Adrenal gland (tissue), 12 donors: Measurements from ENCODE around the gene TRMT6. TPM values are rescaled to one million over a fixed set of nuclear protein-coding genes. Genes with fewer than 3 reads are reported as not detected.

Experiments
- DNase-seq, 7 donors: peaks; one replicate each; pipeline ENCODE4 v3.0.0-alpha.2; 2019 to 2020
- H3K27ac ChIP-seq, 5 donors: fragments of 200-600 bp; sonication (generic) in 4 of 5; 1 replicate in 3 of 5; 2 replicates in 2 of 5; pipeline versions ENCODE4 v1.5.1 to v1.8.0; 2016 to 2020; ENCODE audit warnings: mild to moderate bottlenecking in 1 of 5
- H3K27me3 ChIP-seq: fragments of 200-600 bp; 2 replicates; pipeline ENCODE4 v1.8.0; 2021
- H3K36me3 ChIP-seq, 2 donors: fragments of 200-600 bp; replicated peaks in 1 of 2; 1 replicate in 1 of 2; 2 replicates in 1 of 2; pipeline versions ENCODE4 v1.5.1 to v1.8.0; 2018 to 2022
- H3K4me1 ChIP-seq, 2 donors: fragments of 200-600 bp; replicated peaks in 1 of 2; 1 replicate in 1 of 2; 2 replicates in 1 of 2; pipeline versions ENCODE4 v1.5.1 to v1.8.0; 2018 to 2021
- H3K4me3 ChIP-seq, 4 donors: fragments of 200-600 bp; sonication (generic) in 3 of 4; one replicate each; pipeline ENCODE4 v1.5.1; 2016 to 2018
- H3K9me3 ChIP-seq, 3 donors: fragments of 200-600 bp; sonication (generic) in 1 of 3; replicated peaks in 1 of 3; 1 replicate in 2 of 3; 2 replicates in 1 of 3; pipeline versions ENCODE4 v1.5.1 to v1.8.0; 2016 to 2021
- POLR2A ChIP-seq, 2 donors: fragments of 450-650 bp; IDR thresholded peaks; one replicate each; pipeline ENCODE4 v1.6.1; 2017; ENCODE audit warnings: antibody characterized with exemption in 2 of 2, mild to moderate bottlenecking in 2 of 2, moderate library complexity in 1 of 2
- WGBS, 4 donors: extraction: QIAGEN DNeasy Blood & Tissue Kit in 2 of 4; methylation state at CpG; one replicate each; pipeline versions ENCODE4 v1.1.5 to v1.1.7; 2013 to 2017; 5-methylcytosine and 5-hydroxymethylcytosine counted together
- intact Hi-C, 2 donors: fragments of 100-400 bp; cut with DNase I; formaldehyde crosslinking; loops; one replicate each; pipeline versions ENCODE4 v1.14.1 to v1.15.0; 2022 to 2023
- polyA plus RNA-seq, 3 donors: library from polyadenylated mRNA; stranded (reverse); fragments of 200-250 nt in 2 of 3; fragments of 350-450 nt in 1 of 3; fragmentation: Illumina TruSeq in 1 of 3; extraction: RNeasy Lipid Tissue Mini Kit (QIAGEN cat#74804) in 1 of 3; gene quantifications; one replicate each; pipeline ENCODE4 v1.2.3, GENCODE V29; 2013 to 2014
- total RNA-seq, 9 donors: library from RNA; depleted of rRNA in 4 of 9; stranded (reverse); fragments of >200 nt in 4 of 9; fragments of 120-200 nt in 1 of 9; fragmentation: NEBNext Ultra II Directional in 1 of 9; extraction: Animal tissue kit (Norgen Biotek cat#: 25700) in 1 of 9; gene quantifications; one replicate each; pipeline versions ENCODE4 v1.1.0 to v1.2.4, GENCODE V29; 2013 to 2023
- TF ChIP-seq, protein P1 (sequence below), 6 experiments: fragments of 450-650 bp in 4 of 6; fragments of 200-600 bp in 2 of 6; sonication (generic) in 1 of 6; IDR thresholded peaks; 1 replicate in 5 of 6; 2 replicates in 1 of 6; pipeline versions ENCODE4 v1.5.1 to v1.8.0; 2016 to 2021; ENCODE audit warnings: antibody characterized with exemption in 6 of 6, mild to moderate bottlenecking in 2 of 6, moderate library complexity in 1 of 6
- donor health status: healthy with polysubstance abuse.
- donor health status: Bipolar disorder and iron deficiency.
- donor health status: DM: yes; HTN: yes; CAD: no.
- donor health status: DM: no; HTN: no; CAD: no.
- donor health status: DM: no; HTN: no; CAD: no.
- donor health status: DM: yes; HTN: yes; CAD: no.

TRMT6 gene
- total and polyA plus RNA-seq, 12 donors: 8.9 to 32.0 (median 15.1) TPM

DNA sequence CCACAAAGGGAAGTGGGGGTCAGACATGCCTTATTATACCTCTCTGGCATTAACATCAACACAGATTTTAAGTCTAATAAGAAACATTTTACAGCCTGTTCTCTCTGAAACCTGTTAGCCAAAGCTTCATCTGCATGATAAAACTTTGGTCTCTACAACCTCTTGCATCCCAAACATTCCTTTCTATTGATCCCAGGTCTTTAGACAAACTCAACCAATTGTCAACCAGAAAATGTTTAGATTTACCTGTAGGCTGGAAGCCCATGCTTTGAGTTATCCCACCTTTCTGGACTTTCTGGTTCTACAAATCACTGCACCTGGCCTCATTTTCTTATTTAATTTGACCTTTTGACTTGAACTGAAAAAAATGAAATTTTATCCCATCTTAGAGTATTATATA lies 20.9 kb upstream of the TRMT6 start:
- DNase-seq: no peak
- intact Hi-C loops: no loop called here
- no peak overlapping the region for H3K27ac ChIP-seq
- no peak overlapping the region for H3K4me3 ChIP-seq
- no peaks in the 10 kb centered on the region for H3K27me3 ChIP-seq
- TF ChIP-seq, protein P1, sequence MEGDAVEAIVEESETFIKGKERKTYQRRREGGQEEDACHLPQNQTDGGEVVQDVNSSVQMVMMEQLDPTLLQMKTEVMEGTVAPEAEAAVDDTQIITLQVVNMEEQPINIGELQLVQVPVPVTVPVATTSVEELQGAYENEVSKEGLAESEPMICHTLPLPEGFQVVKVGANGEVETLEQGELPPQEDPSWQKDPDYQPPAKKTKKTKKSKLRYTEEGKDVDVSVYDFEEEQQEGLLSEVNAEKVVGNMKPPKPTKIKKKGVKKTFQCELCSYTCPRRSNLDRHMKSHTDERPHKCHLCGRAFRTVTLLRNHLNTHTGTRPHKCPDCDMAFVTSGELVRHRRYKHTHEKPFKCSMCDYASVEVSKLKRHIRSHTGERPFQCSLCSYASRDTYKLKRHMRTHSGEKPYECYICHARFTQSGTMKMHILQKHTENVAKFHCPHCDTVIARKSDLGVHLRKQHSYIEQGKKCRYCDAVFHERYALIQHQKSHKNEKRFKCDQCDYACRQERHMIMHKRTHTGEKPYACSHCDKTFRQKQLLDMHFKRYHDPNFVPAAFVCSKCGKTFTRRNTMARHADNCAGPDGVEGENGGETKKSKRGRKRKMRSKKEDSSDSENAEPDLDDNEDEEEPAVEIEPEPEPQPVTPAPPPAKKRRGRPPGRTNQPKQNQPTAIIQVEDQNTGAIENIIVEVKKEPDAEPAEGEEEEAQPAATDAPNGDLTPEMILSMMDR (IDR thresholded peaks at IDR 0.05): no peak
- TF ChIP-seq POLR2A (IDR thresholded peaks at IDR 0.05): no peak
- no peaks in the 10 kb centered on the region for H3K9me3 ChIP-seq
- H3K4me1 ChIP-seq: no peaks in the 10 kb centered on the region
- H3K36me3 ChIP-seq: no peaks in the 10 kb centered on the region

DNA sequence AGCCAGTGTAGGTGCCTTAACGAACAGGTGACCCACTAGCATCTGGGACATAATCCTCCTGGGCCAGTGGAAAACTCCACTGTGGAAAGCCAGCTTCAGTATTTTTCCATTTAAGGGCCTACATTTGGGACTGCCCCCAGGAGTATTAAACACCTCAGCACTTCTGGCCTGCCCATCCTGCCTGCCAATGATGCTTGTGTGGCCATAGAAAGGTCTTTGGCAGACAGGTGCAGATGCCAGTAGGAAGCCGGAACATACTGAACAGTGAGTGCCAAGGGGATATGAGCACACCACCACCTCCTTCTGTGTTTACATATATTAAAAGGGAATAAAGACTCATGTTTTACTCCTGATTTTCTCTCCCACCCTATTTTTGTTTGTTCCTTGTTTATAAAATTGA lies 20.0 kb upstream of the TRMT6 start:
- Histone ChIP-seq H3K36me3 (no peaks in the 10 kb centered on the region), H3K4me1 (no peaks in the 10 kb centered on the region), H3K4me3 (no peak overlapping the region), H3K27ac (no peak overlapping the region), H3K9me3 (no peaks in the 10 kb centered on the region), H3K27me3 (no peaks in the 10 kb centered on the region)
- no peak for TF ChIP-seq POLR2A (IDR thresholded peaks at IDR 0.05)
- TF ChIP-seq, protein P1 (IDR thresholded peaks at IDR 0.05): no peak
- intact Hi-C loops: no loop called here
- no peak for DNase-seq
- WGBS, 4 donors: 85 to 97% (median 95%) methylated on average over 2 of the region's 2 CpGs

DNA sequence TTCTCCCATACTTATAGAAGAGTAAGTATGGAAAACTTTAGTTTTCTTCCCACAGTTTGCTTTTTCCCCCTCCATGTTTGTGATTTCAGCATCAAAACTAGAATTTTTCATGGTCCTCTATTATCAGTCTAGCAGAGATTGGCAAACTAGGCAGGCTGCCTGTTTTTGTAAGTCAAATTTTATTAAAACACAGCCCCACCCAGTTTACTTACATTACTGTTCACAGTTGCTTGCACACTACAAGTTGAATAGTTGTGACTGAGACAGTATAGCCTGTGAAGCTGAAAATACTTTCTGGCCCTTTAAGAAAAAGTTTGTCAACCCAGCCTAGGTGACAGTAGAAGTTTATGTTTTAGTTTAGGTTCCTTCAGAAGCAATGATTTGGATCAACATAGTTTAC lies 19.6 kb upstream of the TRMT6 start:
- no peaks in the 10 kb centered on the region for H3K27me3 ChIP-seq
- intact Hi-C loops: no loop called here
- DNase-seq: no peak
- no peak overlapping the region for H3K27ac ChIP-seq
- no peaks in the 10 kb centered on the region for H3K9me3 ChIP-seq
- H3K4me1 ChIP-seq: no peaks in the 10 kb centered on the region
- no peak for TF ChIP-seq POLR2A (IDR thresholded peaks at IDR 0.05)
- TF ChIP-seq, protein P1 (IDR thresholded peaks at IDR 0.05): no peak
- no peak overlapping the region for H3K4me3 ChIP-seq
- H3K36me3 ChIP-seq: no peaks in the 10 kb centered on the region

DNA sequence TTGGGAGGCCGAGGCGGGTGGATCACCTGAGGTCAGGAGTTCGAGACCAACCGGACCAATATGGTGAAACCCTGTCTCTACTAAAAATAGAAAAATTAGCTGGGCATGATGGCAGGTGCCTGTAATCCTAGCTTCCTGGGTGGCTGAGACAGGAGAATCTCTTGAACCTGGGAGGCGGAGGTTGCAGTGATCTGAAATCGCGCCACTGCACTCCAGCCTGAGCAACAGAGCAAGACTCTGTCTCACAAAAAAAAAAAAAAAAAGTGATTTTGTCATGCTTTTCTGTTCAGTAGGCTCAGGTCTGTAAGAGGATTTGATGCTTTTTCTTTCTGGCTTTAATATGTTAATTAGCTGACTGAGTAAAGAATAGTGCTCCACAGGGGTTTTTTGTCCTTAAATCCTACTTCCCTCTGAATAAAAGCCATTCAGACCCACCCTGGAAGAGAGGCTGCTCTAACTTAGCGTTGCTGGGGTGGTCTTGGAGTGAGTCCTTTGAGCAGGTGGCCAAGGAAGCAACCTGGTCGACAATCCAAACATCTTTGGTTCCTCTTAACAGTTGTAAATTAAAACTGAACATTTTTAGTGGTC lies 19.1 kb upstream of the TRMT6 start:
- WGBS, 4 donors: 86 to 90% (median 89%) methylated on average over 9 of the region's 9 CpGs
- H3K27me3 ChIP-seq: no peaks in the 10 kb centered on the region

More for the DNA sequence above, 19.1 kb upstream of the TRMT6 start:
- Histone ChIP-seq H3K27ac (no peak overlapping the region), H3K4me3 (no peak overlapping the region), H3K36me3 (no peaks in the 10 kb centered on the region), H3K9me3 (no peaks in the 10 kb centered on the region), H3K4me1 (no peaks in the 10 kb centered on the region)
- TF ChIP-seq, protein P1 (IDR thresholded peaks at IDR 0.05): no peak
- DNase-seq: no peak
- intact Hi-C loops: no loop called here
